GM18873 (cell line): ENCODE measurements around the gene TRIM49D2.
"Not testable (repeated sequence)": the region's sequence is repeated elsewhere in the genome, so short reads cannot be mapped to it uniquely, and the experiment has no call there.

ENCODE experiments used
- ATAC-seq: cut with Tn5 transposase; IDR thresholded peaks from one replicate; pipeline ENCODE4 v1.9.1; 2021; ENCODE audit warnings: mild to moderate bottlenecking, moderate library complexity, moderate number of reproducible peaks; ENCODE audit not compliant: unreplicated experiment, low FRiP score

Gene TRIM49D2, protein sequence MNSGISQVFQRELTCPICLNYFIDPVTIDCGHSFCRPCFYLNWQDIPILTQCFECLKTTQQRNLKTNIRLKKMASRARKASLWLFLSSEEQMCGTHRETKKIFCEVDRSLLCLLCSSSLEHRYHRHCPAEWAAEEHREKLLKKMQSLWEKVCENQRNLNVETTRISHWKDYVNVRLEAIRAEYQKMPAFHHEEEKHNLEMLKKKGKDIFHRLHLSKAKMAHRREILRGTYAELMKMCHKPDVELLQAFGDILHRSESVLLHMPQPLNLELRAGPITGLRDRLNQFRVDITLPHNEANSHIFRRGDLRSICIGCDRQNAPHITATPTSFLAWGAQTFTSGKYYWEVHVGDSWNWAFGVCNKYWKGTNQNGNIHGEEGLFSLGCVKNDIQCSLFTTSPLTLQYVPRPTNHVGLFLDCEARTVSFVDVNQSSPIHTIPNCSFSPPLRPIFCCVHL

DNA sequence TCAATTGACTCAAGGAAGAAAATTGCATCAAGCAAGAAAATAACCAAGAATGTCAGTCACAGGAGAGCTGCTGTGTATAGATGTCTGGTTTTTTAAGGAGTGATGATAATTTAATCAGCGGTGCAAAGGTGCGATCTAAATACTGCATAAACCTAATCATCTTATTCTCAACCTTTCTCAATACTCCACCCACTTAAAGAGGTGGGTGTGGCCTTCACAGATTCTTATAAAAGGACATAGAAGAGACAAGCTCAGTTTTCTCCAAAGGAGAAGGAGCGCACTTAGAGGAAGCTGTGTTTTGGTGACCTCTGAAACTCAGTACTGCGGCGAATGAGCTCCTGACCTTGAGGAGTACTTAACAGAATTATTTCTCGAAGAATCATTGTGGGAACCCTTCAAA lies at the start of gene TRIM49D2:
TRIM49D2 (plus strand) TSS at position 301 of the 400 bp plus-strand sequence. CDS start 2,698 bp downstream, outside the sequence.
- ATAC-seq, result not testable (repeated sequence)

DNA sequence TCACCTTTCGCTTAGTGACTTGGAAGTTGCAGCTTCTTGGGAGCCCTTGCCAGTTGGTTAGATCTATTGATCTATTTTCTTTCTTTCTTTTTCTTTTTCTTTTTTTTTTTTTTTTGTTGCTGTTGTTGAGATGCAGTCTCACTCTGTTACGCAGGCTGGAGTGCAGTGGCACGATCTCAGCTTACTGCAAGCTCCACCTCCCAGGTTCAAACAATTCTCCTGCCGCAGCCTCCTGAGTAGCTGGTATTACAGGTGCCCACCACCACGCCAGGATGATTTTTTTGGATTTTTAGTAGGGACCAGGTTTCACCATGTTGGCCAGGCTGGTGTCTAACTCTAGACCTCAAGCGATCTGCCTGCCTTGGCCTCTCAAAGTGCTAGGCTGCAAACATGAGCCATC lies 46.4 kb upstream of the TRIM49D2 start:
- not testable (repeated sequence) for ATAC-seq

DNA sequence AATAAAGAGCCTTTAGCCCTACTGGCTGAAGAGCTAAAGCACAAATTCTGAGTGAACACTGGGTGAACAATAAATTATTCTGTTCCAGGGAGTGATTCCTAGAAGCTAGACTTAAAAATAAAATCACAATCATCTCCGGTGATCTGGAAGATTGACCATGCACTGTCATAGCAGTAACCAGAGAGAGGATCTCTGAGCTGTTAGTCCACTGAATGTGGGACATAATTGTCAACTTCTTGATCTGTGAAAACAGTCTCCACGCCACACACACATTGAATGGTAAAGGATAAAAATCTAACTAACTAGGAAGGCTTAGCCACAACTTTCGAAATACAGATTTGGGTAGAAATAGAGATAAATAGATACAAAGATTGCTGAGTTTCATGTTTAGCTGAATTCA lies 30.6 kb upstream of the TRIM49D2 start:
- not testable (repeated sequence) for ATAC-seq

DNA sequence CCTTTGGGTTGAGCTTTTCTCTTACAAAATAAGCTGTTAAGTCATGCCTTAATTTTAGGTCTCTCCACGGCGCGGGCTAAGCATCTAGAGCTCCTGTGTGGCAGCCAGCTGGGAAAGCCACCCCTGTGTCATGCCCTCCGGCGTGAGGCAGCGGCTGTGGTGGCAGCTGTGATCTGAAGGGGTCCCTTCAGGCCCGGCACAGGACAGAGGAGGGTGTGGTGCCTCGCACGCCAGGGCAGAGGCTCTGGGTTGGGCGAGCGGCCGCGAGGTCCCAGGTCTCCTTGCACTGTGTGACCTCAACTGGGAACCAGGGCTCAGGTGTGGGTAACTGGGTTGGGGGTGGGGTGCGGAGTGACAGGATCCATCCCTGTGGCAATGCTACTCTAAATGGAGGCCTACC lies 23.1 kb upstream of the TRIM49D2 start:
- not testable (repeated sequence) for ATAC-seq

DNA sequence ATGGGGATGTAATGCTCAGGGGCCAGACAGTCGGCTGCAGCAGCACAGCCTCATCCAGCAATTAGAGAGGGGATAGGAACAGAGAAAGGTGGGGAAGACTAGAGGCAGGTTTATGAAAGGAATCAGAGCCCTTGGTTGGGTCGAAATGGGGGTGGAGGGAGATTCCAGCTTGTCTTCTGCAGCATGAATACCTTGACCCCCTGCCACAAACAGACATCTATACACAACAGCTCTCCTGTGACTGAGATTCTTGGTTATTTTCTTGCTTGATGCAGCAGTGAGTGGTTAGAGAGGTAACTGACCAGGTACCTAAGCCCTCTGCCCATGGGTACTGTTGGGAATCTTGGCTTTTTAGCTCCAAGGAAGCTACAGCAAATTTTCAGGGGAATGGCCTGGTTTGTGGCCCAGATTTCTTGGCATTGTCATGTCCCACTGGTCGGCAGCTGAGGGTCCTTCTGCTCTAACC lies 1.6 kb upstream of the TRIM49D2 start, which contains the start of gene TRIM49D1:
TRIM49D1 (minus strand) TSS at position 51 of the 466 bp plus-strand sequence. CDS start 4,535 bp downstream, outside the sequence.
- no peak for ATAC-seq

DNA sequence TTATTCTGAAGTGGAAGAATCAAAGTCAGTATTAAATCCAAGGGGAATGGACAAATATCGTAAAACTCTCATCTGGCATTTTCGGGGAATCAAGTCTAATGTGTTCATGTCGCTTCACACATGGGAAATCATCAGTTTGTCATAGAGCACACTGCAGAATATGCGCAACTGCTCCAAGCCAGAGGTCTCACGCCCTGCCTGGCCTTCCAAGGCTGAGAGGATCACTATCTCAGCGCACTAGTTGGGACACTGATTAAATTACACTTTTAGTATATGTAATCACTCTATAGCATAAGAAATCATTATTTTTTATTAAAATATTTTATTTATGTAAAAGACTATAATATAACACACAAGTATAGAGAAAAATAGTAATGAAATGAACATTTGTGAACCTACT lies 37.0 kb downstream of the TRIM49D2 start:
- not testable (repeated sequence) for ATAC-seq

DNA sequence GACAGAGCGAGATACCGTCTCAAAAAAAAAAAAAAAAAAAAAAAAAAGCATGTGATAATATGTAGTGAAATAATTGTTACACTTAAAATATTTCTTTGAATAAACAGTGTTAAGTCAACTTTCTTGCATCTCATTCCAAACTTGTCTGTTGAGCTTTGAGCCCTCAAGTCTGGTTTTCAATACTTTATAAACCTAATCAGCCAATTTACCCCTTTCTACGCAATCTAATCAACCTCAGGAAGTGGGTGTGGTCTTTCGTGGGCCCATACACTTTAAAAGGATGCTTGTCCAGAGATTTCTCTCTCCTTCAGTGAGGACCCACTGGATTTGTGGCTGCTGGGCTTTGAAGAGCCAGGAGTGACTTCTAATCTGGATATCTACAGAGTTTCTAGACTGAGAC lies 41.9 kb downstream of the TRIM49D2 start, which contains the start of gene TRIM64:
TRIM64 (plus strand) TSS at position 301 of the 400 bp plus-strand sequence. CDS start 2,467 bp downstream, outside the sequence.
- not testable (repeated sequence) for ATAC-seq
